Neuron (in vitro differentiated cells): ENCODE results near the gene SH3TC2.
"Not testable (repeated sequence)": the region's sequence is repeated elsewhere in the genome, so short reads cannot be mapped to it uniquely, and the experiment has no call there.

Experiments used
- H2AFZ ChIP-seq: one replicate; pipeline ENCODE4 v1.6.1; 2013; ENCODE audit warnings: low read depth, mild to moderate bottlenecking, inconsistent platforms, low read length, moderate library complexity
- H3K27me3 ChIP-seq: one replicate; pipeline ENCODE4 v1.6.1; 2013; ENCODE audit warnings: low read length; ENCODE audit not compliant: insufficient read depth
- H3K36me3 ChIP-seq: one replicate; pipeline ENCODE4 v1.6.1; 2013; ENCODE audit warnings: low read length; ENCODE audit not compliant: insufficient read depth
- H3K4me1 ChIP-seq: one replicate; pipeline ENCODE4 v1.6.1; 2013; ENCODE audit warnings: low read length; ENCODE audit not compliant: insufficient read depth
- H3K4me3 ChIP-seq: 2 replicates; pipeline ENCODE4 v1.5.1; 2013; ENCODE audit warnings: mild to moderate bottlenecking, low read length, moderate library complexity
- H3K9me3 ChIP-seq: one replicate; pipeline ENCODE4 v1.6.1; 2013; ENCODE audit warnings: low read length

The SH3TC2 gene

DNA sequence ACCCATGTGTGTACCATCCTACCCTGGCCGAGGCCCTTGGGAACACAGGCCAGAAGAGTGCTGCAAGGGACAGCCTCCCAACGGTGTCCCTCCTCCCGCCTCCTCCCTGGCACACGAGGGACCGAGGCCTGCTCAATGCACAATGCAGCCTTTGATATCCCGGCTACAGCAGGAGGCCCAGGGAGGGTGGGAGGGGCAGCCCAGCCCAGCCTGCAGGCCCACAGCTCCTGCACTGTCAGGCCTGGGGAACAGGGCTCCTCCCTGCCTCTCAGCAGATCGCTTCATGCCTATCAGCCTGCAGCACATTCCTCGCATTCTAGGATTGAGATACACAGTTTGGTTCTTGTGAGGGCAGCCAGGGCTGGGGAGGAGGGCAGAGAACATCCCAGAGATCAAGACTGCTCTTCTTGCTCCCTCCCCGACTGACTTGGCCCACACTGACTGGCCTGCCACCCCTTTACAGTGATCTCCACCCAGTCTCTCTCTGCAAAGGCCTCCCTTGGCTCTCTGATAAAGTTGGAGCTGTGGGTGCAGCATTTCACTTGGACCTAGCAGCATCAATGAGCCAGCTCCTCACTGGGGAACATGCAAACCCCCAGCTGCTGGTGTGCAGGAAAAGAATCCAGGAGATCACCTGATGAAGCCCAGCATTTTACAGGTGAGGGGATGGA lies at the start of gene SH3TC2:
SH3TC2 (minus strand) TSS at position 46 of the 671 bp plus-strand sequence; CDS start at position 6, 40 bp downstream.
- H3K4me1 ChIP-seq: peaks cover 2% of the 10 kb centered on the region
- H3K36me3 ChIP-seq: no peaks in the 10 kb centered on the region
- no peak within 1 kb of the TSS for H3K4me3 ChIP-seq
- H3K27me3 ChIP-seq: no peaks in the 10 kb centered on the region
- no peak within 1 kb of the TSS for H2AFZ ChIP-seq
- no peaks in the 10 kb centered on the region for H3K9me3 ChIP-seq

DNA sequence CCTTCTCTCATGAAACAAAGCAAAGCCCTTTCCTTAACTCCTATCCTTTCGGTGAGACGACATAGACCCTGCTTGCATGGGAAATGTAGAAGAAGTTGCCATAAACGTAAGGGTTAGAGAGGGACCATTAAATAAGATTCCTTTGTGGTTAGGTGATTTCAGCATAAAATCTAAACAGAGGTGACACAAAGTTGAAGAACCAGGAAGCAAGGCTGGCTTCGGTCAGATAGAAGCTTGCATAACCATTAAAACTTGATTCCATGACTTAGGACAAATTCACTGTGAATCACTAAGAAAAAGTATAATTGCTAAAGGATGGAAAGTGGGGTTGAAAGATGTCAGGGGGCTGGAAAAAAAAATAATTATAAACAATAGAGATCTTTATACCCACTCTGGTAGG lies 47.5 kb upstream of the SH3TC2 start:
- no peaks in the 10 kb centered on the region for H3K36me3 ChIP-seq
- no peaks in the 10 kb centered on the region for H3K9me3 ChIP-seq
- no peak overlapping the region for H3K4me3 ChIP-seq
- no peaks in the 10 kb centered on the region for H3K27me3 ChIP-seq
- H2AFZ ChIP-seq: no peak overlapping the region
- H3K4me1 ChIP-seq: no peaks in the 10 kb centered on the region

DNA sequence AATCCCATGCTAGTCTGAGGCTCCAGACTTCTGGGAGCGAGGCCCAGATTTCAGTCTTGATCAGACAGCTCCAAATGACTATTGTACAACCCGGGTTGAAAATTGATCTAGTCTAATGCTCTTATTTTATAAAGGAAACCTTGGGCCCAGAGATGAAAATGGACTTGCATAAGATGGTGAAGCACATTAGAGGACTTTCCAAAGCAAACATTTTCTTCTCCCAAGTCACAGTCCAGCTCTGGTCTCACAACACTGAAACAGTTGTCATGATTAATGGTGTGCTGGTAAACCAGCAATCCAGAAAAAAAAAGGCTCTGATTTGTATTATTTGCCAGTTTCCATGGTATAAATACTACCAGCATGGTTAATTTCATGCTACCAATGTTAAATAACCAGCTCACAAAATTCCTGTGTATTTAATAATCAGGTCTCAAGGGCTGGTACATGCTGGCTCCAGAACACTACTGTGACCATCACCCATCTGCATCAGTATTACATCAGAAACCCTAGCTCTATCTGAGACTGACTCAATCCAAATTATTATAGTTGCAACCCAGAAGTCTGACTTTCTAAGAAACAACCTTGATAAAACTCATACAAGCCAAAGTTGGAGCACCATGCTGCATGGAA lies 45.9 kb upstream of the SH3TC2 start:
- H2AFZ ChIP-seq: no peak overlapping the region
- no peaks in the 10 kb centered on the region for H3K9me3 ChIP-seq
- H3K27me3 ChIP-seq: no peaks in the 10 kb centered on the region
- no peak overlapping the region for H3K4me3 ChIP-seq
- H3K36me3 ChIP-seq: no peaks in the 10 kb centered on the region
- no peaks in the 10 kb centered on the region for H3K4me1 ChIP-seq

DNA sequence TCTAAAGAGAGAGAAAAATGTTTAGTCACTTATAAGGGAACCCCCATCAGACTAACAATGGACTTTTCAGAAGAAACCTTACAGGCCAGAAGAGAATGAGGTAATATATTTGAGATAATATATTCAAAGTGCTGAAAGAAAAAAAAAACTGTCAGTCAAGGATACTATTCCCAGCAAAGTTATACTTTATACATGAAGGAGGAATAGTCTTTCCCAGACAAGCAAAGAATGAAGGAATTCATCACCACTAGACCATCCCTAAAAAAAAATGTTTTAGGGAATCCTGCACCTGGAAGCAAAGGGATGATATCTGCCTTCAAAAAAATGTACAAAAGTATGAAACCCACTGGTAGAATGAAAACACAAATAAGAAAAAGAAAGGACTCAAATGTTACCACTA lies 37.5 kb upstream of the SH3TC2 start:
- Histone ChIP-seq H2AFZ (no peak overlapping the region), H3K4me1 (no peaks in the 10 kb centered on the region), H3K27me3 (no peaks in the 10 kb centered on the region), H3K4me3 (no peak overlapping the region), H3K36me3 (no peaks in the 10 kb centered on the region), H3K9me3 (no peaks in the 10 kb centered on the region)

DNA sequence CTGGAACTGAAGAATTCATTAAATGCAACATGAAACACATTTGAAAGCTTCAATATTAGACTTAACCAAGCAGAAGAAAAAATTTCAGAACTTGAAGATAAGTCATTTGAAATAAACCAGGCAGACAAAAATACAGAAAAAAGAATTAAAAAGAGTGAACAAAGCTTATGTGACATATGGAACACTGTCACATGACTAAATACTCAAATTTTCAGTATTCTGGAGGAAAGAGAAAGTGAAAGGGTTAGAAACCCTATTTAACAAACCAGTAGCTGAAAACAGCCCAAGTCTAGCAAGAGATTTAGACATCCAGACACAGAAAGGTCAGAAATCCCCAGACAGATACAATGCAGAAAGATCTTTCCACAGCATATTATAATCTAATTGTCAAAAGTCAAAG lies 37.1 kb upstream of the SH3TC2 start:
- H3K4me1 ChIP-seq: no peaks in the 10 kb centered on the region
- no peaks in the 10 kb centered on the region for H3K36me3 ChIP-seq
- H3K27me3 ChIP-seq: no peaks in the 10 kb centered on the region
- no peaks in the 10 kb centered on the region for H3K9me3 ChIP-seq
- H3K4me3 ChIP-seq: no peak overlapping the region
- no peak overlapping the region for H2AFZ ChIP-seq

DNA sequence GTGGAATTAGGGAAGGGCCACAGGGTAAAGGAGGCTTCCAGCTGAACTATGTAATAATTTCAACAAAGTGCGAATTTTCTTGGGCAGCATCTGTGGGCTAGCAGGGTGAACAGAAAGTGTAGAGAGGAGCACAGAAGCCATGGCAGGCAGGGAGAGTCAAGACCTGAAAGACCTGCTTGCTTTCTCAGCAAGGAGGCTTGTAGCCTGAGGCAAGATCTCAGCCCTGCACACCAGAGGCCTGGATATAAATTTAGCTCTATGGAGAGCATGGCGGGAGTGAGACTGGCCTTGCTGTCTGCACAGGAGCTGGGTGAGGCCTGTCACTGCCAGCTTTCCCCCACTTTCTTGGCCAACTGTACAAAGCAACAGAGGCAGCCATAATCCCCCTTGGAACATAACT lies 32.1 kb upstream of the SH3TC2 start:
- H3K27me3 ChIP-seq: no peaks in the 10 kb centered on the region
- H3K4me1 ChIP-seq: no peaks in the 10 kb centered on the region
- no peak overlapping the region for H2AFZ ChIP-seq
- no peaks in the 10 kb centered on the region for H3K36me3 ChIP-seq
- no peaks in the 10 kb centered on the region for H3K9me3 ChIP-seq
- no peak overlapping the region for H3K4me3 ChIP-seq

DNA sequence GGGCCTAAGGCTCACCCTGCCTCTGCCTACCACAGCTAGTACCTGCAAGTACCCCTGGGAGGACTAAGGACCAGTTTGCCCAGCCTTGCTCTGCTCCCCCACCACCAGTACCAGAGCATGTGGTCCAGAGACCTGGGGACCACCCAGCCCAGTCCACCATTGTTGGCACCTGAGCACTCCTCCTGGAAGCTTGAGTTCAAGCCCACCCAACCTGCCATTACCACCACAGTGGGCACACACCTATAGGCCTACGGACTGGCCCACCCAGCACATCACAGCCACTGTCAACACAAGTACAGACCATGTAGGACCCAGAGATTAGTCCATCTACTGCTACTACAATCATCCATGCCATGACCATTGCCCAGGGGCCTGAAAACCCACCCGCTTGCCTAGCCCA lies 30.8 kb upstream of the SH3TC2 start:
- no peak overlapping the region for H3K4me3 ChIP-seq
- no peak overlapping the region for H2AFZ ChIP-seq
- H3K36me3 ChIP-seq: no peaks in the 10 kb centered on the region
- H3K9me3 ChIP-seq: no peaks in the 10 kb centered on the region
- H3K4me1 ChIP-seq: no peaks in the 10 kb centered on the region
- H3K27me3 ChIP-seq: no peaks in the 10 kb centered on the region

DNA sequence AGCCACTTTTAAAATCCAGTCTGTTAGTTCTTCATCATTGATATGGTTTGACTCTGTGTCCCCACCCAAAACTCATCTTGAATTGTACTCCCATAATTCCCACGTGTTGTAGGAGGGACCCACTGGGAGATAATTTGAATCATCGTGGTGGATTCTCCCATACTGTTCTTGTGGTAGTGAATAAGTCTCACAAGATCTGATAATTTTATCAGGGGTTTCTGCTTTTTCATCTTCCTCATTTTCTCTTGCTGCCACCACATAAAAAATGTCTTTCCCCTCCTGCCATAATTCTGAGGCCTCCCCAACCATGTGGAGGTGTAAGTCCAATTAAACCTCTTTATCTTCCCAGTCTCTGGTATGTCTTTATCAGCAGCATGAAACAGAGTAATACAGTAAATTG lies 26.9 kb upstream of the SH3TC2 start:
- Histone ChIP-seq H3K4me3 (no peak overlapping the region), H3K9me3 (no peaks in the 10 kb centered on the region), H3K27me3 (no peaks in the 10 kb centered on the region), H2AFZ (no peak overlapping the region), H3K36me3 (no peaks in the 10 kb centered on the region), H3K4me1 (no peaks in the 10 kb centered on the region)

DNA sequence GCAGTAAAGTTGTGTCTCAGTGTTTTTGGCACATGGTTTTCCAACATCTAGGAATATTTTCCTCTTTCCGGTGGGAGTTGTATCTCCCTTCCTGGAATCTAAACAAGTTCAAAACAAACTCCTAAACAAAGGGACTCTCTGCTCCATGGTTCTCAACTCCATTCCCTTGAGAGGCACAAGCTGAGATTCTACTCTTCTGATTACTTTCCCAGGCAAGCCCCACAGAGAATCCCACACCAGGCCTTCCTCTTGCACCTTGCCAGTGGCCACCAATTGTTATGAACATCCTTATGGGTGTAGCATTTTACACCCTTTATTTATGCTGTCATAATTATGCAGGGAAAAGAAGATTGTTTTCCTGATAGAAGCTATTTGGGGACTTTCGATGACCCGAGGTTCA lies 25.8 kb upstream of the SH3TC2 start:
- Histone ChIP-seq H3K4me1 (no peaks in the 10 kb centered on the region), H3K36me3 (no peaks in the 10 kb centered on the region), H2AFZ (no peak overlapping the region), H3K9me3 (no peaks in the 10 kb centered on the region), H3K4me3 (no peak overlapping the region), H3K27me3 (no peaks in the 10 kb centered on the region)

DNA sequence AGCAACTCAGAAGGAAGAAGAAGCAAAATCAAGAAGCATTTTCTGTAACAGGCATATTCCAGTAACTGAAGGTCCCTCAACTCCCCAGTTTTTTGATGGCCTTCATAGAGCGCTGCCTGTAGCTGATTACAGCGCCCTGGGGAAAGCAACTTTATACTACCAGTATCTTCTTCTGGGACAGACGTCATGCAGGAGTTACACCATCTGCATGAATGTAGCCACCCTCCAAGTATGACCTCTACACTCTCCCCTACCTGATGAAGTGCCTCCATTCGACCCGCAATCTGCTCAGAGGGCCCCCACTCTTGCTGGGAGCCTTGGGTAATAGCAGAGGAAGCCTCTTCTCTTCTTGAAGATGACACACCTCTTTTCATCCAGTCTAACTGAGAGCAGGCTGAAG lies 21.0 kb upstream of the SH3TC2 start:
- Histone ChIP-seq H2AFZ (no peak overlapping the region), H3K4me3 (no peak overlapping the region), H3K4me1 (no peaks in the 10 kb centered on the region), H3K9me3 (no peaks in the 10 kb centered on the region), H3K27me3 (no peaks in the 10 kb centered on the region), H3K36me3 (no peaks in the 10 kb centered on the region)

DNA sequence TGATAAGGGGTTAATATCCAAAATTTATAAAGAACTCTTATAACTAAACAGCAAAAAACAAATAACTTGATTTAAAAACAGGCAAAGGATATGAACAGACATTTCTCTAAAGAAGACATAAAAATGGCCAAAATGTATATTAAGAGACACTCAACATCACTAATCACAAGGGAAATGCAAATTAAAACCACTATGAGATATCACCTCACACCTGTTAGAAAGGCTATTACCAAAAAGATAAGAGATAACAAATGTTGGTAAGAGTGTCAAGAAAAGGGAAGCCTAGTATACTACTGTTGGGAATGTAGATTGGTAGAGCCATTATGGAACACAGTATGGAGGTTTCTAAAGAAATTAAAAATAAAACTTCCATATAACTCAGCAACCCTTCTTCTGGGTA lies 19.4 kb upstream of the SH3TC2 start:
- Histone ChIP-seq H3K27me3 (no peaks in the 10 kb centered on the region), H2AFZ (no peak overlapping the region), H3K36me3 (no peaks in the 10 kb centered on the region), H3K4me1 (no peaks in the 10 kb centered on the region), H3K4me3 (no peak overlapping the region), H3K9me3 (no peaks in the 10 kb centered on the region)

DNA sequence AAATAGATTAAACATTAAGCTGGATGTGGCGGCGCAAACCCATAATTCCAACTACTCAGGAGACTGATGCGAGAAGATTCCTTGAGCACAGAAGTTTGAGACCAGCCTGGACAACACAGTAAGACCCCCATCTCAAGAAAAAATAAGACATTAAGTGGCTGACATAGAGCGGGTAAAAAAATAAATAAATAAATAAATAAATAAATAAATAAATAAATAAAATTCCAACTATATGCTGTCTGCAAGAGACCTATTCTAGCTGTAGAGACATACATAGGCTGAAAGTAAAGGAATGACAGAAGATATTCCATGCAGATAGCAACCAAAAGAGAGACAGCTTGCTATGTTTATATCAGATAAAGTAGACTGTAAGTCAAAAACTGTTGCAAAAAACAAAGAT lies 17.4 kb upstream of the SH3TC2 start:
- Histone ChIP-seq H3K9me3 (no peaks in the 10 kb centered on the region), H3K4me3 (no peak overlapping the region), H2AFZ (no peak overlapping the region), H3K36me3 (no peaks in the 10 kb centered on the region), H3K4me1 (no peaks in the 10 kb centered on the region), H3K27me3 (no peaks in the 10 kb centered on the region)

DNA sequence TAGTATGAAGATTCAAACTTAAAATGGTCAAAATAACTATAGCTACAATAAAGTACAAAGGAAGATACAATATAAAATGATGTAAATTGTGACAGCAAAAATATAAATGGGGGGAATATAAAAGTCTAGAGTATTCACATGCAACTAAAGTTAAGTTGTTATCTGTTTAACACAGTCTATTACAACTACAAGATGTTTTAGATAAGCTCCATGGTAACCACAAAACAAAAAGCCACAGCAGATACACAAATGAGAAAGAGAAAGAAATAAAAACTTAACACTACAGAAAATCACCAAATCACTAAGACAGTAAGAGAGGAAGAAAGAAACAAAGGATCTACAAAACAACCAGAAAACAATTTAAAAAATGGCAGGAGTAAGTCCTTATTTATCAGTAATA lies 17.0 kb upstream of the SH3TC2 start:
- Histone ChIP-seq H3K4me1 (no peaks in the 10 kb centered on the region), H3K27me3 (no peaks in the 10 kb centered on the region), H3K4me3 (no peak overlapping the region), H2AFZ (no peak overlapping the region), H3K36me3 (no peaks in the 10 kb centered on the region), H3K9me3 (no peaks in the 10 kb centered on the region)

DNA sequence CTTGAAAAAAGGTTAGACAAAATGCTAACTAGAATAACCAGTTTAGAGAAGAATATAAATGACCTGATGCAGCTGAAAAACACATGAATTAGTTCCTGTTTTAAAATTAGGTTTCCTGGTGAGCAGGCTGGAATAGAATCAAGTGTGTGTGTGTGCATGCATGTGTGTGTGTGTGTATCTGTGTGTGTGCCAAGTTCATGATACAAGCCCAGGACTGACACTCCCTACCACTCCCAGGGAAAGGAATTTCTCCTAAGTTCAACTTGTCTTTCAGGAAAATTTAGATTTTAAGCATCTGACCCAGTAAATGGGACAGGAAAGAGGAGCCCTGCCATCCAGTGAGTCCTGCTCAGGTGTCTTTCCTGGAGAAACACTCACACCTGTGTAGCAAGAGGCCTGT lies 11.2 kb upstream of the SH3TC2 start:
- not testable (repeated sequence) for H2AFZ ChIP-seq, H3K36me3 ChIP-seq, H3K4me1 ChIP-seq, H3K9me3 ChIP-seq, H3K27me3 ChIP-seq, H3K4me3 ChIP-seq
